Measurements from ENCODE around the gene DIP2C. TPM values are rescaled to one million over a fixed set of nuclear protein-coding genes. Genes with fewer than 3 reads are reported as not detected.

DIP2C gene
- total RNA-seq, 4 donors from 2014 or later: 8.4 to 22.7 (median 16.8) TPM

DNA sequence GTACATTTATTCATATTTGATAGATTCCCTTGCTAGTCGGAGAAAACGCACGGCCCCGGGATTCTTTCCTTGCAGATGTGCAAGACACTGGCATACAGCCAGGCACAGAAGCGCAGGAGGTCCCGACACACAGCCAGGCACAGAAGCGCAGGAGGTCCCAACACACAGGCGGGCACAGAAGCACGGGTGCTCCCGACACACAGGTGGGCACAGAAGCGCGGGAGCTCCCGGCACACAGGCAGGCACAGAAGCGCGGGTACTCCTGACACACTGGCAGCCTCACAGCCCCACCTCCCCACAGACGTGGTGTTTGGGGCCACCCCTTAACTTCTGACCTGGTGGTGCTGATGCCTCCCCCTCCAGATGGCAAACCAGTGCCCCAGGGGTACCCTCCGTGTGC, 316.9 kb downstream of the DIP2C start:
- Histone ChIP-seq H3K27me3 (no peaks in the 10 kb centered on the region), H3K27ac (no peak overlapping the region), H3K36me3 (peaks cover 0 to 10% (median 0%) of the 10 kb centered on the region in 3 donors), H3K9me3 (no peaks in the 10 kb centered on the region), H3K4me1 (peaks cover 0 to 9% (median 0%) of the 10 kb centered on the region in 4 donors), H3K4me3 (no peak overlapping the region)
- TF ChIP-seq, protein P1, sequence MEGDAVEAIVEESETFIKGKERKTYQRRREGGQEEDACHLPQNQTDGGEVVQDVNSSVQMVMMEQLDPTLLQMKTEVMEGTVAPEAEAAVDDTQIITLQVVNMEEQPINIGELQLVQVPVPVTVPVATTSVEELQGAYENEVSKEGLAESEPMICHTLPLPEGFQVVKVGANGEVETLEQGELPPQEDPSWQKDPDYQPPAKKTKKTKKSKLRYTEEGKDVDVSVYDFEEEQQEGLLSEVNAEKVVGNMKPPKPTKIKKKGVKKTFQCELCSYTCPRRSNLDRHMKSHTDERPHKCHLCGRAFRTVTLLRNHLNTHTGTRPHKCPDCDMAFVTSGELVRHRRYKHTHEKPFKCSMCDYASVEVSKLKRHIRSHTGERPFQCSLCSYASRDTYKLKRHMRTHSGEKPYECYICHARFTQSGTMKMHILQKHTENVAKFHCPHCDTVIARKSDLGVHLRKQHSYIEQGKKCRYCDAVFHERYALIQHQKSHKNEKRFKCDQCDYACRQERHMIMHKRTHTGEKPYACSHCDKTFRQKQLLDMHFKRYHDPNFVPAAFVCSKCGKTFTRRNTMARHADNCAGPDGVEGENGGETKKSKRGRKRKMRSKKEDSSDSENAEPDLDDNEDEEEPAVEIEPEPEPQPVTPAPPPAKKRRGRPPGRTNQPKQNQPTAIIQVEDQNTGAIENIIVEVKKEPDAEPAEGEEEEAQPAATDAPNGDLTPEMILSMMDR (IDR thresholded peaks at IDR 0.05): no peak
- TF ChIP-seq POLR2A (IDR thresholded peaks at IDR 0.05): no peak
- DNase-seq: no peak

DNA sequence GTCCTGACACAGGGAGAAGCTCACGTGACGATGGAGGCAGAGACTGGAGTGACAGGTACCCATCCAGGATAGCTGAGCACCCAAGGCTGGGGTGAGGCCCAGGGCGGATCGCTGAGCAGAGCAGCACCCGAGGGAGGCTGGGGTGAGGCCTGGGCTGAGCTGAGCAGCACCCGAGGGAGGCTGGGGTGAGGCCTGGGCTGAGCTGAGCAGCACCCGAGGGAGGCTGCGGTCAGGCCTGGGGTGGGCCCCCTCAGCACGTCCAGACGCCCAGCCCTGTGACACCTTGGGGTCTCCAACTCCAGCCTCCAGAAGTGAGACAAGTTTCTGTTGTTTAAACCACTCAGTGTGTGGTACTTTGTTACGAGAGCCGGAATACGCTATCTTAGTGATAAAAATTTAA, 318.0 kb downstream of the DIP2C start:
- no peak overlapping the region for H3K27ac ChIP-seq

DNA sequence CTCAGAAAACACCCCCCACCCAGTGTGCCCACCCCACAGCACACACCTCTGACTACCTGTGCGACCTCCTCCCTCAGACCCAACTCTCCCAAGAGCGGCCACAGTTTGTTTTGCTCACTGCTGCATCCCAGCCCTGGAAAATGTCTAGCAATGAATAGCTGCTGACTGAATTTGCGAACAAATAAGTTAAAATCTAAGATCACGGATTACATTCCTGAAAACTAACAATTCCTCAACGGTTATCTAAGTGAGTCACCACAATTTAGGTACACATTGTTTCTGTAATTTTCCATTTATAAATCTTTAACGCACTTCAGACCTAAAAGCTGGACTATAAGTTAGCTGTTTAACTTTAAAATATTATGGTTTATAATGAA, 319.0 kb downstream of the DIP2C start:
- Histone ChIP-seq H3K4me3 (no peak overlapping the region), H3K4me1 (peaks cover 0 to 9% (median 0%) of the 10 kb centered on the region in 4 donors), H3K9me3 (no peaks in the 10 kb centered on the region), H3K27me3 (no peaks in the 10 kb centered on the region), H3K36me3 (peaks cover 0 to 25% (median 0%) of the 10 kb centered on the region in 3 donors), H3K27ac (no peak overlapping the region)
- no peak for TF ChIP-seq POLR2A (IDR thresholded peaks at IDR 0.05)
- TF ChIP-seq, protein P1 (IDR thresholded peaks at IDR 0.05): no peak
- DNase-seq: no peak

More for the DNA sequence above, 318.0 kb downstream of the DIP2C start:
- H3K36me3 ChIP-seq: peaks cover 0 to 14% (median 0%) of the 10 kb centered on the region in 3 donors
- peaks cover 0 to 9% (median 0%) of the 10 kb centered on the region in 4 donors for H3K4me1 ChIP-seq
- no peaks in the 10 kb centered on the region for H3K27me3 ChIP-seq
- H3K4me3 ChIP-seq: no peak overlapping the region
- TF ChIP-seq POLR2A (IDR thresholded peaks at IDR 0.05): no peak
- TF ChIP-seq, protein P1 (IDR thresholded peaks at IDR 0.05): no peak
- no peaks in the 10 kb centered on the region for H3K9me3 ChIP-seq
- DNase-seq: no peak

DNA sequence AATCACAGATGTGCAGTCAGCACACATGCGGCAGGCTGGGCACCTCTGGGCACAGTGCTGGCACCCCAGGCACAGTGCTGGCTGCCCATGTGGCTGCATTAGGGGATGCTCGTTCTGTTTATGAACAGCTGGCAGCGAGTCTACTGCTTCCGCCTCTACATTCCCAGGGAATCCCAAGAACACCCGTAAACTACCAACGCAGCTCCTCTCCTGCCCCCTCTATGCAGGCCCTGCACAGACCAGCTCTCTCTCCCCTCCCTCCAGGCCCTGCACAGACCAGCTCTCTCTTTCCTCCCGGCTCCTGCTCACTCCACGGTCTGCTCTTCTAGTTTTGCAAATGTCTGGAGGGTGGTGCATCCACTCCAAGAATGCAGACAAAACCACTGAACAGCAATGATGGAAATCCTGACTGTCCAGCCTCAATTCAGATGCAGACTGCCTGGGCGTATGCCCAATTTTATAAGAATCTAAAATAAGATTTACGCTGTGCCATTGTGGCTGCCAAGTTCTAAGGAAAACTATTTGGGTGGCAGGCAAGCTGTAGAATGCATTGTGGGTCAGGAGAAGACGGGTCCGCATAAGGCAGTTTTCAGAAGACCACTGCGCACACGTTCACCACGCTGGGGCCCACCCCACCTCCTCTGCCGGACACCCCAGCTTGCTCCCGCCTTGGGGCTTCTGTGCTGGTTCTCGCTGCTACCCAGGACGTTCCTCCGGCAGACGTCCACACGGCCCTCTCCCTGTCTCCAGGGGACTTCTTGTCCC, 319.6 kb downstream of the DIP2C start:
- TF ChIP-seq, protein P1 (IDR thresholded peaks at IDR 0.05): no peak
- TF ChIP-seq POLR2A (IDR thresholded peaks at IDR 0.05): no peak
- no peak overlapping the region for H3K4me3 ChIP-seq
- DNase-seq: no peak
- H3K36me3 ChIP-seq: peaks cover 0 to 29% (median 0%) of the 10 kb centered on the region in 3 donors
- H3K27ac ChIP-seq: no peak overlapping the region
- H3K27me3 ChIP-seq: no peaks in the 10 kb centered on the region
- H3K4me1 ChIP-seq: peaks cover 0 to 9% (median 0%) of the 10 kb centered on the region in 4 donors
- H3K9me3 ChIP-seq: no peaks in the 10 kb centered on the region

DNA sequence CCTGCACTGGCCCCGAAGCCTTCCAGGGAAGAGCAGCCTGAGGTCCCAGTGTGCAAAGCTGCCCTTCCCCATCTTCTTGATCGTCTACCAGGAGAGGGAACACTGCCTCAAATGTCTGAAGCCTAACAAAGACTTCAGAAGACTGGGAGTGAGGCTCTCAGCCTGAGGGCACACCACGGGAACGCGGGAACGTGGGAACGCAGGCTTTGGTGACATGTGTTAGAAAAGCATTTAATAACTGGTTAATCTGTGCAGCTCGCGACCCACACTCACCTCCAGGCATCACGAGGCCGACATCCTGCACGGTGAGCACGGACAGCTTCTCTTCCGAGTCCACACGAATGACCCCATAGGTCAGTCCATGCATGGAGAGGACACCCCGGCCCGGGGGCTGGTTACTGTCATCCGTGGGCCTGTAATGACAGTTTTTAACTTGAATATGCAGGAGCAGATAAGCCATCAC, 320.2 kb downstream of the DIP2C start:
- H3K4me3 ChIP-seq: no peak overlapping the region
- TF ChIP-seq, protein P1 (IDR thresholded peaks at IDR 0.05): no peak
- TF ChIP-seq POLR2A (IDR thresholded peaks at IDR 0.05): no peak
- no peaks in the 10 kb centered on the region for H3K9me3 ChIP-seq
- peaks cover 0 to 9% (median 0%) of the 10 kb centered on the region in 4 donors for H3K4me1 ChIP-seq
- no peak for DNase-seq
- H3K36me3 ChIP-seq: peaks cover 0 to 35% (median 0%) of the 10 kb centered on the region in 3 donors
- no peak overlapping the region for H3K27ac ChIP-seq
- H3K27me3 ChIP-seq: no peaks in the 10 kb centered on the region
